SK-N-SH treated with all-trans-retinoic acid at 6 μM for 48 hours (cell line): Measurements from ENCODE around the gene HAUS1.

Experiments used
- ATAC-seq: fragments of 200-7000 bp; cut with Tn5 transposase; 3 replicates; pipeline ENCODE4 v1.9.1; 2020; ENCODE audit warnings: mild to moderate bottlenecking, moderate library complexity
- ARNTL ChIP-seq: fragments of 450-650 bp; formaldehyde crosslinking; IDR thresholded peaks from 2 replicates; pipeline ENCODE4 v1.5.0; 2020; ENCODE audit warnings: low read depth, mild to moderate bottlenecking, moderate library complexity, borderline replicate concordance
- BACH2 ChIP-seq: fragments of 250-450 bp; sonication (Bioruptor Pico); IDR thresholded peaks from 2 replicates; pipeline ENCODE4 v1.9.0; 2021; ENCODE audit warnings: mild to moderate bottlenecking, borderline replicate concordance
- CSDC2 ChIP-seq: fragments of 250-450 bp; sonication (Bioruptor Pico); IDR thresholded peaks from 2 replicates; pipeline ENCODE4 v1.5.0; 2020; ENCODE audit warnings: mild to moderate bottlenecking, moderate library complexity
- CSRNP3 ChIP-seq: fragments of 250-450 bp; sonication (Bioruptor Pico); IDR thresholded peaks from 2 replicates; pipeline ENCODE4 v1.5.1; 2021; ENCODE audit warnings: mild to moderate bottlenecking, moderate library complexity
- ESRRG ChIP-seq: fragments of 250-450 bp; sonication (Bioruptor Pico); IDR thresholded peaks from 2 replicates; pipeline ENCODE4 v1.6.1; 2021; ENCODE audit warnings: mild to moderate bottlenecking
- GLIS3 ChIP-seq: fragments of 250-450 bp; sonication (Bioruptor Pico); IDR thresholded peaks from 2 replicates; pipeline ENCODE4 v1.5.0; 2020; ENCODE audit warnings: mild to moderate bottlenecking, moderate library complexity
- ISL1 ChIP-seq: fragments of 250-450 bp; sonication (Bioruptor Pico); IDR thresholded peaks from 2 replicates; pipeline ENCODE4 v2.1.2; 2022; ENCODE audit warnings: mild to moderate bottlenecking, moderate library complexity
- OSR1 ChIP-seq: fragments of 250-450 bp; sonication (Bioruptor Pico); IDR thresholded peaks from 2 replicates; pipeline ENCODE4 v1.8.0; 2022; ENCODE audit warnings: moderate library complexity, mild to moderate bottlenecking, inconsistent platforms
- POU6F1 ChIP-seq: fragments of 250-450 bp; sonication (Bioruptor Pico); IDR thresholded peaks from 2 replicates; pipeline ENCODE4 v1.8.0; 2021; ENCODE audit warnings: low read depth, mild to moderate bottlenecking, moderate library complexity, borderline replicate concordance
- PPARA ChIP-seq: fragments of 250-450 bp; sonication (Bioruptor Pico); IDR thresholded peaks from 2 replicates; pipeline ENCODE4 v1.5.0; 2020; ENCODE audit warnings: mild to moderate bottlenecking, borderline replicate concordance
- TCF4 ChIP-seq: fragments of 250-450 bp; sonication (Bioruptor Pico); IDR thresholded peaks from 2 replicates; pipeline ENCODE4 v1.8.0; 2021; ENCODE audit warnings: mild to moderate bottlenecking, moderate library complexity, borderline replicate concordance
- ZFP3 ChIP-seq: fragments of 250-450 bp; sonication (Bioruptor Pico); IDR thresholded peaks from 2 replicates; pipeline ENCODE4 v1.5.0; 2020; ENCODE audit warnings: mild to moderate bottlenecking, moderate library complexity
- ZNF565 ChIP-seq: fragments of 450-650 bp; formaldehyde crosslinking; conservative IDR thresholded peaks from 2 replicates; pipeline ENCODE4 v1.5.0; 2020; ENCODE audit warnings: low read depth, mild to moderate bottlenecking, moderate library complexity
- TF ChIP-seq, protein P1 (sequence below): fragments of 250-450 bp; sonication (Bioruptor Pico); IDR thresholded peaks from 2 replicates; pipeline ENCODE4 v1.5.1; 2020; ENCODE audit warnings: low read depth, mild to moderate bottlenecking, moderate library complexity

HAUS1 gene

DNA sequence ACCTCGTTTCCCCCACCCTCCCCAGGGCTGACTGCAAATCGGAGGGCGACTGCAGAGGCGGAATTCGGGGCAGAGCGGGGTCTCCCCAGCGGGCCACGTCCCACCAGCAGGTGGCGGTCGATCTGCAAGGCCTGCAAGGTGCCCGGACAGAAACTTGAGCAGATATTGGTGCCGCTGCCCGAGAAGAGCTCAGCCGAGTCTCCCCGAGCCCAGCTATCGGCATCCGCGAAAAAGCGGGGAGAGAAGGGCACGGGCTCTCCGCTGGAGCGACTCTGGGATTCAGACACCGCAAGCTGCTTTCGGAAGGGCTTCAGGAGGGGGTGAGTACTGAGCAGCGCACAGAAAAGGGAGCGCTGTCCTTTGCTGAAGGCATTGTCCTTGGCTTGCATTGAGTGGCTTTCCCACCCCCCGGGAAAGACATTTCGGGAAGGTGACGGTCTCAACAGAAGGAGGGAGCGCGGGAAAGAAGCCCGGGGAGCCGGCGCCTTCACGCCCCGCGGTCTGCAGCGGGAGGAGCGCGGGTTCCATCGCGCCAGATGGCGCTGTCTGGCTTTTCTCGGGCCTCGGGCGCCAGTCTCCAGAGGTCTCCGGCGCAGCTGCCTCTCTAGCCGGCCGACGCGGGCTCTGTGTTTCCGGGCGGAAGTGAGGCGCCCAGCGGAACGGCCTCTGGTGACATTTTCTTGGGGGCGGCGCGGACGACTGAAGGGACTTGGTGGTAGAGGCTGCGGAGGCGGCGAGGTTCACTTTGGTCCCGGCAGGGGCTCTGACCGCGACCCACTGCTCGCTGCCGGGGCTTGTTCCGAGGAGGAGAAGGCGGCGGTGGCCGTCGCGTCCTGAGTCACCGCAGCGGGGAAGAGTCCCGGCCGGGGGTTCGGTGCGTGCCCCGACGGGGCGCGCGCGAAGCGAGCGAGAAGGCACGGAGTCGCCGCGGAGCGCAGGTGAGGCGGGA is 69.5 kb downstream of the HAUS1 start:
- no peak for TF ChIP-seq OSR1 (CRISPR knock-in tag)
- no peak for TF ChIP-seq GLIS3
- 0 out of 2 replicates have a peak, but pooled peaks have one; percentile 13 for TF ChIP-seq TCF4 (CRISPR knock-in tag)
- TF ChIP-seq ARNTL (CRISPR knock-in tag) = no peak
- peak; percentile 95 for ATAC-seq

DNA sequence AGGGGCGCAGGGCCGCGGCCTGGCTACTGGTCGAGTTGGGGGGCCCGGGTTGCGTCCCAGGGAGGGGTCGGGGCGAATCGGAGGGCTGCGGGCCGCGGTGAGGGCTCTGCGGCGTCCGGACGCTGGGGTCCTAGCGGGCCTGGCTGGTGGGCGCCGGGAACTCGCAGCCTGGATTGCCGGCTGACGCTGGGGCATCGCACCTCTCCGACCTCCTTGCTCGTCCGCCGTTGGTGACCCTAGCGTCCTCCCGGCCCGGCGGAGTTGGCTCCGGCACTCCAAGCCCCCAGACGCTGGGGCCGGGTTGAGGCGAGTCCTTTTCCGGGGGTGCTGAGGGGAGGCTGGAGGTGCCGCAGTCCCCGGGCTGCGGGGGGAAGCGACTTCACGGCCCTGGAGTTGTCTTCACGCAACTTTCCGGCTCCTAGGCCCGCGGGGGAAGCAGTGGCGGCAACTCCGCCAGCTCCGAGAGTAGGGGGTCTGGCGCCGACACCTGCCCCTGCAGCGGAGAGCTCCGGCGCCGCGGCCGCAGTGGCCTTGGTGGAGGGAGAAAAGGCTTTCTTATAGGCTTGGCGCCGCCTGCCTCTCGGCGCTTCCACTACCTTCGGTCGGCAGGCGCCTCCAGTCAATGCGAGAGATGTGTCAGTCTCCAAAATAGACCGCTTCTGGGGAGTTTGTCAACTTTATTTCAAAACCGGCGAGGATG is 70.3 kb downstream of the HAUS1 start:
- no peak for TF ChIP-seq OSR1 (CRISPR knock-in tag)
- no peak for TF ChIP-seq ARNTL (CRISPR knock-in tag)
- TF ChIP-seq ISL1 (CRISPR knock-in tag) = no peak
- no peak for TF ChIP-seq ZNF565
- TF ChIP-seq PPARA (CRISPR knock-in tag) = no peak
- no peak for TF ChIP-seq BACH2 (CRISPR knock-in tag)
- TF ChIP-seq ZFP3 = no peak
- TF ChIP-seq CSRNP3 (CRISPR knock-in tag) = no peak
- ATAC-seq = peak; percentile 29

GRCh38 chr18:46176001-46176400 is 71.8 kb downstream of the HAUS1 start:
- ATAC-seq = no peak
- TF ChIP-seq ESRRG = no peak
- TF ChIP-seq OSR1 (CRISPR knock-in tag) = no peak
- TF ChIP-seq, protein P1, sequence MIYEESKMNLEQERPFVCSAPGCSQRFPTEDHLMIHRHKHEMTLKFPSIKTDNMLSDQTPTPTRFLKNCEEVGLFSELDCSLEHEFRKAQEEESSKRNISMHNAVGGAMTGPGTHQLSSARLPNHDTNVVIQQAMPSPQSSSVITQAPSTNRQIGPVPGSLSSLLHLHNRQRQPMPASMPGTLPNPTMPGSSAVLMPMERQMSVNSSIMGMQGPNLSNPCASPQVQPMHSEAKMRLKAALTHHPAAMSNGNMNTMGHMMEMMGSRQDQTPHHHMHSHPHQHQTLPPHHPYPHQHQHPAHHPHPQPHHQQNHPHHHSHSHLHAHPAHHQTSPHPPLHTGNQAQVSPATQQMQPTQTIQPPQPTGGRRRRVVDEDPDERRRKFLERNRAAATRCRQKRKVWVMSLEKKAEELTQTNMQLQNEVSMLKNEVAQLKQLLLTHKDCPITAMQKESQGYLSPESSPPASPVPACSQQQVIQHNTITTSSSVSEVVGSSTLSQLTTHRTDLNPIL = no peak
- TF ChIP-seq GLIS3 = no peak
- no peak for TF ChIP-seq ARNTL (CRISPR knock-in tag)
- TF ChIP-seq POU6F1 = no peak
- no peak for TF ChIP-seq CSDC2 (CRISPR knock-in tag)
